ENCODE results near the gene ST6GALNAC5.

The ST6GALNAC5 gene

GRCh38 chr1:76862447-76862846, 4.8 kb upstream of the ST6GALNAC5 start:
- DNase-seq (ENCODE audit: low read depth), result peak; percentile 45
- H3K4me3 ChIP-seq (ENCODE audit: control insufficient read depth, low read depth, low read length), result no peak overlapping the region
- TF ChIP-seq CTCF (IDR thresholded peaks at IDR 0.05; ENCODE audit: control insufficient read depth, insufficient read depth, low read depth, low read length, missing control alignments), result no peak

DNA sequence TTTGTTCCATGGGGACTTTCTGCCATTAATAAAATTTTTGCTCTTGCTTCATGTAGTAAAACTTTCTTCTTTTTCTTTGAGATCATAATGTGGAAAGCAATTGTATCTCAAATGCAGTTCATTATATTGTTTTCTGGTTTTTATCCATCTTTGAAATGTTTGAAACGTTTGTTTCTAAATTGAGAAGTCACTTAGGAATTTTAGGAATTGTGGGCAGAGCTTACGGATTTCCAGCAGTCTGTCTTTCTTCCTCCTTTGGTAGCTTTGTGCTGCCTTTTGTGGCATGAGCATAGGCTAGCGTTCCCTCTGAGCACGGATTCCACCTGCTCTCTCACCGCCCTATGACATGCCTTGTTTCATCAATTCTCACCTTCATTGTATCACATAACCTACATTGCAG, 2.9 kb upstream of the ST6GALNAC5 start:
- DNase-seq (ENCODE audit: low read depth), result no peak
- no peak for TF ChIP-seq CTCF (IDR thresholded peaks at IDR 0.05; ENCODE audit: control insufficient read depth, insufficient read depth, low read depth, low read length, missing control alignments)
- no peak overlapping the region for H3K4me3 ChIP-seq (ENCODE audit: control insufficient read depth, low read depth, low read length)

DNA sequence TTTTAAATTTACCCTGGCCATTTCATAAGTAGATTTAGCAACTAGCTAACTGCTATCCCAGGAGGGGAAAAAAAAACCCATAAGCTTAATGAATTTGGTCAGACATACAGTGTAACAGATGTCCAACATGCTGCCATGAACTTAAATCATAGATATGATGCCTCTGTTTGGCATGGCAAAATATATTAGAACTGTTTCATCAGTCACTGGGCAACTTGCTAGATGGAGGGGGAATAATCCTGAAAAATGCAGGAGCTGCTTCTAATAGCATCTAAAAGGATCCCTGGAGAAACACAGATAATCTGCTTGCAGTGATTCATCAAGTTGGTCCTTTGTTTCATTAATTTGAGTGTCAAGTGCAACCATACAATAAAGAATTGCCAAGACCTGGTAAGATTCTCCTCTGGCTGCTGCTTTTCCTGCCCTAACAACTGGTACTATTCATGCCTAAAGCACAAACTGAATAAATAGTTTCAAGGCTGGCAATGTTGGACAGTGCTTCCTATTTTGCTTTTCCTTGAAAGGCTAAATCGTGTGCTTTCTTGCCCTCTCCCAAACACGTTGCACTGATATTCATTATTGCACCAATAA, 1.5 kb upstream of the ST6GALNAC5 start:
- peak; percentile 43 for DNase-seq (ENCODE audit: low read depth)
- H3K4me3 ChIP-seq (ENCODE audit: control insufficient read depth, low read depth, low read length), result no peak overlapping the region
- TF ChIP-seq CTCF (IDR thresholded peaks at IDR 0.05; ENCODE audit: control insufficient read depth, insufficient read depth, low read depth, low read length, missing control alignments), result no peak

- H3K4me3 ChIP-seq (ENCODE audit: control insufficient read depth, low read depth, low read length), result no peak overlapping the region
- DNase-seq (ENCODE audit: low read depth), result no peak
- no peak for TF ChIP-seq CTCF (IDR thresholded peaks at IDR 0.05; ENCODE audit: control insufficient read depth, insufficient read depth, low read depth, low read length, missing control alignments)
Observed at GRCh38 chr1:76866566-76866965, 714 bp upstream of the ST6GALNAC5 start.

DNA sequence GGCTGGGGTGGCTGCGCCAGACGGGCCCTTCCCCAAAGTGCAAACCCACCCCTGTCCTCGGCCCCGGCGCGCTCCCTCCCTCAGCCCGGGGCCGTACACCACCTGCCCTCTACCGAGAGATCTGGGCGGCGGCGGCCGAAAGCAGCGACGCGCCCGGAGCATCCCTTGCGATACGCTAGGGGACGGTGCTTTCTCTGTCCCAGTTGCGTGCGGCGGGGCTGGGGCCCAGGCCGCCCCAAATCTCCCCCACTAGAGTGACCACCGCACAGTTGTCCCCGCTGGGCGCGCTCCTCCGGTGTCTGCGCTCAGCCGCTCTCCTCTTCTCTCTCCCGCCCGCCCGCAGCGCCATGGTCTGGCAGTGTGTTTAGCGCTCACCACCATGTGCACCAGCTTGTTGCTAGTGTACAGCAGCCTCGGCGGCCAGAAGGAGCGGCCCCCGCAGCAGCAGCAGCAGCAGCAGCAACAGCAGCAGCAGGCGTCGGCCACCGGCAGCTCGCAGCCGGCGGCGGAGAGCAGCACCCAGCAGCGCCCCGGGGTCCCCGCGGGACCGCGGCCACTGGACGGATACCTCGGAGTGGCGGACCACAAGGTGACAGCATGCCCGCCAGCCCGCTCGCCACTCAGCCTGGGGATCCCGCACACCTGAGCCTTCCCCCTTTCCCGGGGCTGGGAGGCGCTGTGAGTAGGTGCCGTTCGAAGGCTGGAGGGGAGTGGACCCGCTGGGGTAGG, 1.0 kb downstream of the ST6GALNAC5 start:
- no peak for DNase-seq (ENCODE audit: low read depth)
- peak; percentile 34 for TF ChIP-seq CTCF (IDR thresholded peaks at IDR 0.05; ENCODE audit: control insufficient read depth, insufficient read depth, low read depth, low read length, missing control alignments)
- peak overlapping the region; percentile 71 for H3K4me3 ChIP-seq (ENCODE audit: control insufficient read depth, low read depth, low read length)

DNA sequence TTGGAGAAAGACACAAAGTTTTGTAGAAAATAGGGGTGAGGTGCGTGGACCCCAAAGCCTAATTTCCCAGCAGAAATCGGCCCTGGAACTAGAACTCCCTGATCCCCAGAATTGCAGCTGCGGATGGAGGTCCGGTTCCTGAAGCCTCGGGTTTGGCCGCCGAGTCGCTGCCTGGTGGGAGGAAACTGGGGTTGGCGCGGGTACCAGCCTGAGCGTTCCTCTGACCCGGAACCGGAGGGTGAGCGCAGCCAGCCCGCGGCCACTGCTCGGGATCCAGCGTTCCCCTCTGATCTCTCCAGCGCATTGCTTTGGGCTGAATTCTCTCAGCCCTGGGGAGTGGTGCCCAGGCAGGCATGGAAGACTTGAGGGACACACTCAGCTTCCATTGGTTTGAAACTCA, 1.6 kb downstream of the ST6GALNAC5 start:
- no peak for DNase-seq (ENCODE audit: low read depth)
- no peak for TF ChIP-seq CTCF (IDR thresholded peaks at IDR 0.05; ENCODE audit: control insufficient read depth, insufficient read depth, low read depth, low read length, missing control alignments)
- H3K4me3 ChIP-seq (ENCODE audit: control insufficient read depth, low read depth, low read length), result peak overlapping the region; percentile 71
